KBM-7 (cell line): ENCODE results near the gene SARNP.
A peak's percentile ranks its signal among the peaks of the same experiment; 100 is the strongest.
"Not testable (repeated sequence)": the region's sequence is repeated elsewhere in the genome, so short reads cannot be mapped to it uniquely, and the experiment has no call there.

Experiments
- DNase-seq: peaks from one replicate; pipeline ENCODE4 v3.0.0-alpha.2; 2015
- in situ Hi-C: fragments of 300-500 bp; cut with MboI; formaldehyde crosslinking; loops from 2 replicates; pipeline ENCODE4 v1.14.3; 2020; ENCODE audit warnings: low sequenced_read_pairs, low pct_unique_long_range_greater_than_20kb, mixed read lengths

Gene SARNP, protein sequence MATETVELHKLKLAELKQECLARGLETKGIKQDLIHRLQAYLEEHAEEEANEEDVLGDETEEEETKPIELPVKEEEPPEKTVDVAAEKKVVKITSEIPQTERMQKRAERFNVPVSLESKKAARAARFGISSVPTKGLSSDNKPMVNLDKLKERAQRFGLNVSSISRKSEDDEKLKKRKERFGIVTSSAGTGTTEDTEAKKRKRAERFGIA

DNA sequence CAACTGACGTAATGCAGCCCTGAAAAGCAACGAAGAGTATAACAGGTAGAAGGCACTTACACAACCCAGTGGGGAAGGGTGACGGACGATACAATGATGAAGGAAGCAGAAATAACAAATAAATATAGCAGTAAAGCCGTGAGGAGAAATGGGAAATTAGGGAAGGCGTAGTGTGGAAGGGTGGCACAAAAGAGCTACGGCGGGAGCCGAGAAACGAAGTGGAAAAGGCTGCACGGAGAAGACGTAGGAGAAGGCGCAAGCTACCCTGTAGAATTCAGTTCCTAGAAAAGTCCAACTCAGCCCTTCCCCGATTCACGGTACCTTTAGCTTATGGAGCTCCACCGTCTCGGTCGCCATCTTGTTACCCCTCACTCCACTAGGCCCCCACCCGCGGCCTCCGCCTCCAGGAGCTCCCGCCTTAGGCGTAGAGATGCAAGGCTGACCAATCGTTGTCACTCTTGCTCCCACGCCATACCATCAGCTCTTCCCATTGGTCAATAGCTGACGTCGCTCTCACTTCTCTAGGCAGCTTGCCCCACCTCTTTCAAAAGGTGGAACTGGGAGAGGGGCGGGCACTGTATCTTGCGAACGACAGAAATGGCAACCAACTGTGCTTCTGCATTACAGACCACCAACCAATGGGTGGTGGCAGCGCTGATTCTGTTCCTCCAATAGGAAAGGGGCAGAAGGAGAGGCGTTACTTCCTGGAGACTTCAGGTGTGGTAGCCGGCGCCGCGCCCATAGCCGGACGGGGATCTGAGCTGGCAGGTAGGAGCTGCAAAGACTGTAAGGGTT, at the start of gene SARNP, which contains the start of gene ORMDL2:
Gene SARNP, minus strand, starts transcription at position 380 of the 795 bp plus-strand sequence. Its CDS starts 23 bp downstream, at position 357.
Gene ORMDL2, plus strand, starts transcription at position 697 of the 795 bp plus-strand sequence. CDS start 959 bp downstream, outside the sequence.
- in situ Hi-C loops = no loop called here
- peak; percentile 100 for DNase-seq

DNA sequence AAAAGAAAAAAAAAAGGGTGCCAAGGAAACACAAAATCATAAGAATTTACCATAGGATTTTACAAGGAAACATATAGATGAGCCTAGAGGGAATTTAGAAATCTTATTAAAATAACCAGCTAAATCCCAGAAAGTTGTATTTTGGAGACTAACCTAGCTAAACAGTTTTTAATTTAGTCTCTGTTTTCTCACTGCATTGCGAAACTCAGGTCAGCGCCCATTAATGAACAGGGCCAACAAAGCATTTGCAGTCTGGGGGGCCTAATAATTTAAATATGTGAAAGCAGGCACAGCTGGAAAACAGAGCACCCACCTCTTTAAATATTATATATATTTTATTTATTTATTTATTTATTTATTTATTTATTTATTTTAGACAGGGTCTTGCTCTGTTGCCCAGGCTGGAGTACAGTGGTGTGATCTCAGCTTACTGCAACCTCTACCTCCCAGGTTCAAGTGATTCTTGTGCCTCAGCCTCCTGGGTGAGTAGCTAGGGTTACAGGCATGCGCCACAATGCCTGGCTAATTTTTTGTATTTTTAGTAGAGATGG, 49.0 kb upstream of the SARNP start:
- DNase-seq, in situ Hi-C loops: not testable (repeated sequence)

DNA sequence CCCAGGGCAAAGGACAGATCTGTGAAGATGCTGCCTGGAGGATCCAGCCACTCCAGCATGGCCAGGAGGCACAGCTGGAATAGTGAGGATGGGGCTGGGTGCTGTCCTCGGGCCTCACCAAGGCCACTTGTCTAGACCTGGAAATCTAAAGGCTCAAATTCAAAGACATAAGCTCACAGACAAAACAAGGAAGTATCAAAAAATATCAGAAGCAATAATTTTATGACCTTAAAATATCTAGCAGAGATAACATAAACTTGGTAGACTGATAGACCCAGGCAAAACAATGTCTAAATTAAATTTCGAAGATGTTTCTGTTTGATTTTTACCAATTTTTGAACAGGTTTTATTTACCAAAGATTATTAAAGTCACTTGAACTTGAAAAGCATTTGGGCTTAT, 47.8 kb upstream of the SARNP start:
- no peak for DNase-seq
- in situ Hi-C loops = no loop called here

DNA sequence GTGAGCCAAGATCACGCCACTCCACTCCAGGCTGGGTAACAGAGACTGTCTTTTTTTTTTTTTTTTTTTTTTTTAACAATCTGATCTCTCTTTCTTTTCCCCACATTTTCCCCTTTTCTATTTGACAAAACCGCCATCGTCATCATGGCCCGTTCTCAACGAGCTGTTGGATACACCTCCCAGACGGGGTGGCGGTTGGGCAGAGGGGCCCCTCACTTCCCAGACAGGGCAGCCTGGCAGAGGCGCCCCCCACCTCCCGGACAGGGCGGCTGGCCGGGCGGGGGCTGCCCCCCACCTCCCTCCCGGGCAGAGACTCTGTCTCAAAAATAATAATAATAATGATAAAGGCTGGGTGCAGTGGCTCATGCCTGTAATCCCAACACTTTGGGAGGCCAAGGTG, 45.4 kb upstream of the SARNP start:
- DNase-seq, in situ Hi-C loops: not testable (repeated sequence)

DNA sequence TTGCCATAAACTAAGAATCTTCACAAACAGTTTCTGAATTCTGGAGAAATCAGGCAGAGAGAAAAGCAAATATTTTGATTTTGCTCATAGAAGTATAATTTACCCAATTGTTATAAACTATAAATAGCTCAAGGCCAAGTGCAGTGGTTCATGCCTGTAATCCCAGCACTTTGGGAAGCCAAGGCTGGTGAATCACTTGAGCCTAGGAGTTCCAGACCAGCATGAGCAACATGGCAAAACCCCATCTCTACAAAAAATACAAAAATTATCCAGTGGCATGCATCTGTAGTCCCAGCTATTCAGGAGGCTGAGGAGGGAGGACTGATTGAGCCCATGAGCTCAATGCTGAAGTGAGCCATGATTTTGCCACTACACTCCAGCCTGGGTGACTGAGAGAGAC, 44.8 kb upstream of the SARNP start:
- no peak for DNase-seq
- in situ Hi-C loops = no loop called here

DNA sequence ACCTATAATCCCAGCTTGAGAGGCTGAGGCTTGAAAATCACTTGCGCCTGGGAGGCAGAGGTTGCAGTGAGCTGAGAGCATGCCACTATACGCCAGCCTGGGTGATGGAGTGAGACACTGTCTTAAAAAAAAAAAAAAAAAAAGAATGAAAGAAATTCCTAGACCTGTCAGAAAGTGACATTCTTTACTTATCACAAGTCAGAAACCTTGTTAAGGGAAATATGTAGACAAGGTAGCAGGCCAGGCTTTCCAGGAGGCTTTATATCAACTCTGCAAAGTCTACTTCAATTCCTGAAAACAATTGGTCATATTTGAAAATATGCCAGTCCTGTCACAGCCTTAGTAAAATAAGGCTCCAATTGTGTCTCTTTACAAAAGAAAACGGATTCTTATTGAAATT, 44.3 kb upstream of the SARNP start:
- in situ Hi-C loops = no loop called here
- no peak for DNase-seq

DNA sequence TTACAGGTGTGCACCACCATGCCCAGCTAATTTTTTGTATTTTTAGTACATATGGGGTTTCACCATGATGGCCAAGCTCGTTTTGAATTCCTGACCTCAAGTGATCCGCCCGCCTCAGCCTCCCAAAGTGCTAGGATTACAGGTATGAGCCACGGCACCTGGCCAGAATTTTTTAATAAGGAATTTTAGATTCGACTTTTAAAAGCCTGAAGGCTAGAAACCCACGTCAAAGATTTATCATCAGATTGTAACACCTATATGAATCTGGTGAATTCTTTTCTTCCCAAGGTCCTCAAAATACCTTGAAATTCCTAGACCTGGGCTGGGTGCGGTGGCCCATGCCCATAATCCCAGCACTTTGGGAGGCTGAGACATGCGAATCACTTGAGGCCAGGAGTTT, 43.9 kb upstream of the SARNP start:
- in situ Hi-C loops = no loop called here
- no peak for DNase-seq

DNA sequence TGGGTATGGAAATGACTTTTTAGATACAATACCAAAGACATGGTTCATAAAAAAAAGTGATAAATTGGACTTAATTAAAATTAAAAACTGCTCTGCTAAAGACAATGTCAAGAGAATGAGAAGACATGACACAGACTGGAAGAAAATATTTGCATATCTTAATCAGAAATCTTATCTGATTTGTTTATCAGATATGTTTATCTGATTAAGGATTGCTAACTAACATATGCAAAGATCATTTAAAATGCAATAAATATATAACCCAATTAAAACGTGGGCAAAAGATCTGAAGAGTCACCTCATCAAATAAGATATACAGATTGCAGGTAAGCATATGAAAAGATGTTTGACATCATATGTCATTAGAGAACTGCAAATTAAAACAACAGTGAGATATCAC, 35.2 kb upstream of the SARNP start:
- no peak for DNase-seq
- in situ Hi-C loops = no loop called here

DNA sequence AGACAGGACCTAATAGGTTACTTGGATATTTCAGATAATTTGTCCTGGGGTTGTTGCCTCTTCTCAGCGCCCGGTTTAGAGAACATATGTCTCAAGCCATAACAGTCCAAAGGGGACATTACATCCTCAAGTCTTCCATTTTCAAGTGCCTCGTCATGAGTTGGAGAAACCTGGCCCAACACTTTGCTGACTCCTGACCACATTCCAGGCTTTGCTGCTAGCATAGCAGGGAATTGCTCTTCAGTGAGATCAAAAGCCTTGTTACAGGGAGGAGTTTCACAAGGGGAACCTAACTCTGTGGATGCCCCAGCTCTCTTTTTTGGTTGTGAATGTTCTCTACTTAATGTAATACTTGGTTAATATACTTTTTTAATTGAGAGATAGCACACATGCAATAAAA, 33.4 kb upstream of the SARNP start:
- DNase-seq = no peak
- in situ Hi-C loops = no loop called here

DNA sequence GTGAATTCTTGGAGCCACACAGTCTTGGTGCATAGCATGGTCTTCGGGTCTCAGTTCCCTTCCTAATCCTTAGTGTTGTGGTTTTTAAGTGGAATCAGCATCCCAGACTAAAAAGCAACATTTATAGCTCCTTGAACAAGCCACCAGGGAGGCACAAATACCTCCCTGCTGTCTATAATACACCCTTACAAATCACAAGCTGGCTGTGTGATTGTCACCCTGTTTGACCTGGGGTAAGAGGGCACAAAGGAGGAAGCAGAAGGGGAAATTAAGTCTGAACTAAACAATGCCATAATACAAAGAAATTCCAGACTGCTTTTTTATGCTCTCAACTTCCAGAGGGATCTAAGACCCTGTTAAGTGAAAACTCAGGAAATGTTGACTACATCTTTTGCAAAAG, 32.9 kb upstream of the SARNP start:
- no peak for DNase-seq
- in situ Hi-C loops = no loop called here

DNA sequence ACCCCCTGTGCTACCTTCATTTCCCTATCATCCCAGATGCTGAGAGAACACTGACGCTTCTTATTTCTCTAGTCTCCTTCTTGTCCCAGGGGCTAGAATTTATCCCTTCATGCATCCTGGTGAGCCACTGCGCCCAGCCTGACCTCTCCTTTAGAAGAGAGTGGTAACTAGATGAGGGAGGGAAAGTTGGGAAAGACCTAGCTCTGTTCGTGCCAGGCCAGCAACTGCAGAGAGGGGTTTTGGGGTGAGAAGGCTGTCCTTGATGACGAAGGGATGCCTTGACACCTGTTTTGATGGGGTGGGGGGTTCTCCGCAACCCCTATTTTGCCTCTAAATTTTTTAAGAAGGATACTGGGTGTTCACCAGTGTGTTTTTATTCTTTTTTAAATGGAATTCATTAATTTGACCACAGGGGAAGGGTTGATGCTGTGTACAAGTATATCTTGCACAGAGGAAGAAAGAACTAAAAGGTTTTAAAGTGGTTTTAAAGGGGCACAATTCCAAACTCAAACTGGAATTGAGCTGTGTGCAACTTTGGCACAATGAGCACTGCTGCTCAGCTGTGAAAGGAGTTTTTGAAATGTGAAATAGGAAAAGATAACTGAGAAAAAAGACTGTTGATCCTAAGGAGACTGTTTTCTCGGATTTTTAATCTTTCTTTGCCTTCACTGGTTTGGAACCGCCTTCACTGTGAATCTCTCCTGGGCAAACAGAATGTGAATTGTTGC, 32.3 kb upstream of the SARNP start:
- in situ Hi-C loops = no loop called here
- no peak for DNase-seq

DNA sequence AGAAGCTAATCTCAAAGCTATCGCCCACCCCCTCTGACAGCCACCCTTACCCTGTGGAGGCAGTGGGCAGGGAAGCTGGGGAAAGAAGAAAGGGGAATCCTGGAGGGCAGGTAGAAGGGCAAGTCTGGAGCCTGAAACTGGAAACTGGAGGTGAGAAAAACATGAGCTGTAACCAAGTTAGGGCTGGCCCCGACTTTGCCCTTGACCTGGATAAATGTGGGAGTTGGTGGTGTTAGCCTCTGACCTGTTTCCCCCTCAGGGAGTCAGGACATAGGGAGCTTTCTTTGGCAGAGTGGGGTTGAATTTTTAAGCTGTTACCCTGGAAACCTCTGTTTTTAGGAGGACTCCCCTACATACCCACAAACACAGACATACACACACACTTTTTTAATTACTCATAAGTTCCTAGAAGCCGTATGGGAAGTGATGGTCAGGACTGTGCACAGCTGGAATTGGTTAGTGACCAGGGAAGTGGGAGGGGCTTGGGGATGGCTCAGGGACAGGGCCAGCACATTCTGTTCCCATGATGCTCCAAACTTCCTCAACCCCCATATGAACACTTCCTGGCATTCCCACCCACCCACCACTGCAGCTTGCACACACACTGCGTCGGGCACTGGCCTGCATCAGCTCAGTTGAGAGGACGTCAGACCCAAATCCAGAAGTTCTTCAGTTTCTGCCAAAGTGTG, 30.2 kb upstream of the SARNP start:
- peak; percentile 90 for DNase-seq
- in situ Hi-C loops = no loop called here

DNA sequence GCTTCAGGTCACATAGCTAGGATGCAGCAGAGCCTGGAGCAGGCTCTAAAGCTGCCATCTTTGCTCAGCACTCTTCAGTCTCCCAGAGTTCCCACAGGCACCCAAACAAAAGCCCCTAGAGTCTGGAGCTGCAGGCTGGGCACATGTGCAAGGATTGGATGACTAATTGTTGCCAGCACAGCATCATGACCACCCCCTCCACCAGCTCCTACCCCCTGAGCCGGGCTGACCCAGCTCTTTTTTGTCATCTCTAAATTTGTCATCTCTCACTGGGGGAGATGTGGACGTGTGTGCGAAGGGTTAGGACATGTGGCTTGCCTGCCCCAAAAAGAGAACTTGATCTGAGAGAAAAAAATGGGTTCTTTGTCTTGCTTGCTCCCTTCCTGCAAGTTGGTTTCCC, 29.5 kb upstream of the SARNP start:
- peak; percentile 43 for DNase-seq
- in situ Hi-C loops = no loop called here

DNA sequence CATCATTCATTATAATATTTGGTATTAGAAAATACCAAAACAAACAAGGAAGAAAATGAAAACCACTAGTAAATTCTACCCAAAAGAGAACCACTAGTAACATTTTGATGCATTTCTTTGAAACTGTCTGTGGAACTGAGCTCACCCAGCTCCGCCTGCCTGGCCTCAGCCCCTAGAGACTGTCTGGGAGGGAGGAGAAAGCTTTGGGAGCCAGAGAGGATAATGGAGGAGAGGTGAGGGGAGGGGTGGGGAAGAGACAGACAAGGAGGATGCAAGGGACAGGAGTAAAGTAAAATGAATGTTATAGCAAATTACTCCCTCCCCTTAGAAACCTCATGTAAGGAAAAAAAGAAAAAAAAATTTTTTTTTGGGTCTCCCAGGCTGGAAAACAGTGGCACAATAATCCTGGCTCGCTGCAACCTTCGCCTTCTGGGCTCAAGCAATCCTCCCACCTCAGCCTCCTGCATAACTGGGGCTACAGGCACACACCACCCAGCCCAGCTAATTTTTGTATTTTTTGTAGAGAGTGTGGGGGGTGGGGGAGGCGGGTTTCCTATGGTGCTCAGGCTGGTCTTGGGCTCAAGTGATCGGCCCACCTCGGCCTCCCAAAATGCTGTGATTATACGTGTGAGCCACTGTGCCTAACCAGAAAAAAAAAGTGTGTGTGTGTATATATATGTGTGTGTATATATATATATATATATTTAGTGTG, 28.4 kb upstream of the SARNP start:
- in situ Hi-C loops = no loop called here

DNA sequence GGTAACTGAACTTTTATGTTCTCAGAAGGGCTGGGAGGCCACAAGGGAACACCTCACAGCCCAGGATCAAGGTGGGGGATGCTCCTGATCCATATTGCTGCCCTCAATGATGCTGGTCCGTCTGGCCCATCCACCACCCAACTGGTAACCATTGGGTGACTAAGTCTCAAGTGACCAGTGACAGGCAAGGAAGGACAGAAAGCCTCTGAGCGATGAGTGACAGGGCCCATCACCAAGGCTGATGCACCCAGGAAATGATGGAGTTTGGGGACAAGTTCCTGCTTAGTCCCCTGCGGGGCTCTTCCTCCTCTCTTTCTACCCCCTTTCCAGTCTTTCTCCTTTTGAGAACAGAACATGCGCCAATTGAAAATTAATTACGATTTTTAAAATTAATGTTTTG, 27.8 kb upstream of the SARNP start:
- in situ Hi-C loops = no loop called here
- no peak for DNase-seq

More for the DNA sequence above, 28.4 kb upstream of the SARNP start:
- DNase-seq = no peak

DNA sequence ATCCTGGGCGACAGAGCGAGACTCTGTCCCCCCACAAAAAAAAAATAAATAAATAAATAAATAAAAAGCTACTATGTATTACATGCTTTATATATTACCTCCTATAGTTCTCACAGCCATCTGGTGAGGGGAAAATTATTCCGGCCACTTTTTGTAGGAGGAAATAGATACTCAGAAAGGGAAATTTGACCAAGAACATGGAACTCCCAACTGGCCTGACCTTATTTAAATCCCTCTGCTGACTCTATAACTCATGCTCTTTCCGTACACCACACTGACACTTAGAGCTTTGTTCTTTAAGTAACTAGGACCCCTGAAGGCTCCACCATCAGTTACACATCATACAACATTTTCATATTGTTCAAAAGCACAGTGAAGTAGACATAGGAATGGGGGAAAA, 27.4 kb upstream of the SARNP start:
- in situ Hi-C loops = no loop called here

DNA sequence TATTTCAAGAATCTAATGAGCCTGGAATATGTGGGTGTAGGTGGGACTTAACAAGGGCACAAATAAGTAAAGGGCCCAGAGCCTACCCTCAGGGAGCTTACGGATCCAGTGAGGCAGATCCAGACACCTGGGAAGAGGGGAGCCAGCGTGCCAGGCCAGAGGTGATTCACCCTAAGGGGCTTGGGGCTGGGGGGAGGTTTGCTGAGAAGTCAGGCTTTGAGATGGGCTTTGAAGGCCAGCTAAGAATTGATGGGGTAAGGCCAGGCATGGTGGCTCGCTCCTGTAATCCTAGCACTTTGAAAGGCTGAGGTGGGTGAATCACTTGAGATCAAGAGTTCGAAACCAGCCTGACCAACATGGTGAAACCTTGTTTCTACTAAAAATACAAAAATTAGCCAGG, 25.9 kb upstream of the SARNP start:
- in situ Hi-C loops = no loop called here
- no peak for DNase-seq

More for the DNA sequence above, 27.4 kb upstream of the SARNP start:
- DNase-seq = no peak

DNA sequence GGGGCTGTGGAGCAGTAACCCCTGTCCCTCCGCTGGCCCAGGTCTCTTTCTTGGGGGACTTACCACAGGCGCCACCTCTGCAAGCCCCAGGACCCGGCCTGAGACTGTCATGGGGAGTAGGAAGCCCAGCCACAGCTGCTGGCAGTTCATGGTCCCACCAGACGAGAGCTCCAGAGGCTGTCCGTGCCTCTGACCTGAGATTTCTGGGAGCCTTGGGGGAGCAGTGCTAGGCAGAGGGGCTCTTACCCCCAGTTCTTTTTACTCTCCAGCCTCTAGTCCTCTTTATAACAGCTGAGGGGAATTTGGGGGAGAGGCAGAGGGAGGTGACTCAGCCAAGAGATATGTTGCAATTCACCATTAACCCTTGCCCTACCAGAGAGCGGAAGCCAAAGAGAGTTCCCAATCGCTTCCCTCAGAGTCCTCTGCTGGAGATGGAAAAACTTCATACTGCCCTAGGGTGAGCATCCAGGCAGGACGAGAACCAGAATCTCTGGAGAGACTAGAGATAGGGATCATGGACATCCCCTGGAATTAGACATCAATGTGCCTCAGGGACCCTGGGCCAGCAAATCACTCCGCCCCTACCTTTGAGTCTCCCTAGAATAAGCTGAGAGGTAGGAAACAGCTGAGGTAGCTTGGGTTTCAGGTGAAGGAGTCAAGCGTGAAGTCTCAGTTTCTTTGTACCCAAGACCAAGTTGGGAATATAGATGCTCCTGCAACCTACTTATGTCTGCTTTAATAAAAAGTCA, 25.3 kb upstream of the SARNP start, which contains the start of gene MMP19:
Gene MMP19, minus strand, starts transcription at position 256 of the 749 bp plus-strand sequence. Its CDS starts 106 bp downstream, at position 150.
- peak; percentile 47 for DNase-seq
- in situ Hi-C loops = no loop called here
